Measurements from ENCODE around the gene KCTD17.

- TF ChIP-seq CTCF (IDR thresholded peaks at IDR 0.05), result no peak
- no peak for TF ChIP-seq POLR2A (IDR thresholded peaks at IDR 0.05)
These were observed 13.0 kb downstream of the KCTD17 start for GRCh38 chr22:37064553-37064952.

All from Peyer's patch (tissue), 4 donors.